ENCODE data around the gene MEAF6.

- no peak for TF ChIP-seq TEAD4 (IDR thresholded peaks at IDR 0.05)
- TF ChIP-seq ZBTB7A (IDR thresholded peaks at IDR 0.05; ENCODE audit: low read depth), result no peak
- no peak for TF ChIP-seq REST (IDR thresholded peaks at IDR 0.05; ENCODE audit: low read depth)
- TF ChIP-seq CREB1 (IDR thresholded peaks at IDR 0.05; ENCODE audit: low read depth), result no peak
- no peak for TF ChIP-seq MAX (IDR thresholded peaks at IDR 0.05)
- no peak for TF ChIP-seq EP300 (IDR thresholded peaks at IDR 0.05; ENCODE audit: borderline replicate concordance)
- TF ChIP-seq TAF1 (IDR thresholded peaks at IDR 0.05; ENCODE audit: low read depth), result no peak
- TF ChIP-seq RAD21 (IDR thresholded peaks at IDR 0.05; ENCODE audit: low read depth), result no peak
- no peak for TF ChIP-seq USF1 (IDR thresholded peaks at IDR 0.05)
- no peak for TF ChIP-seq CEBPB (IDR thresholded peaks at IDR 0.05)
- no peak for TF ChIP-seq YY1 (IDR thresholded peaks at IDR 0.05; ENCODE audit: low read depth)
- TF ChIP-seq TCF12 (IDR thresholded peaks at IDR 0.05; ENCODE audit: low read depth), result no peak
- TF ChIP-seq EGR1 (IDR thresholded peaks at IDR 0.05), result no peak
Measured at GRCh38 chr1:37478451-37478881, 36.1 kb downstream of the MEAF6 start.
